SH-SY5Y (cell line): ENCODE data around the gene PAQR7.

Experiments
- GATA2 ChIP-seq: IDR thresholded peaks from 2 replicates; pipeline ENCODE4 v1.6.1; 2011; ENCODE audit warnings: mild to moderate bottlenecking, low read depth, low read length
- GATA3 ChIP-seq: IDR thresholded peaks from 2 replicates; pipeline ENCODE4 v1.6.1; 2011; ENCODE audit warnings: low read depth, mild to moderate bottlenecking, low read length, moderate library complexity

DNA sequence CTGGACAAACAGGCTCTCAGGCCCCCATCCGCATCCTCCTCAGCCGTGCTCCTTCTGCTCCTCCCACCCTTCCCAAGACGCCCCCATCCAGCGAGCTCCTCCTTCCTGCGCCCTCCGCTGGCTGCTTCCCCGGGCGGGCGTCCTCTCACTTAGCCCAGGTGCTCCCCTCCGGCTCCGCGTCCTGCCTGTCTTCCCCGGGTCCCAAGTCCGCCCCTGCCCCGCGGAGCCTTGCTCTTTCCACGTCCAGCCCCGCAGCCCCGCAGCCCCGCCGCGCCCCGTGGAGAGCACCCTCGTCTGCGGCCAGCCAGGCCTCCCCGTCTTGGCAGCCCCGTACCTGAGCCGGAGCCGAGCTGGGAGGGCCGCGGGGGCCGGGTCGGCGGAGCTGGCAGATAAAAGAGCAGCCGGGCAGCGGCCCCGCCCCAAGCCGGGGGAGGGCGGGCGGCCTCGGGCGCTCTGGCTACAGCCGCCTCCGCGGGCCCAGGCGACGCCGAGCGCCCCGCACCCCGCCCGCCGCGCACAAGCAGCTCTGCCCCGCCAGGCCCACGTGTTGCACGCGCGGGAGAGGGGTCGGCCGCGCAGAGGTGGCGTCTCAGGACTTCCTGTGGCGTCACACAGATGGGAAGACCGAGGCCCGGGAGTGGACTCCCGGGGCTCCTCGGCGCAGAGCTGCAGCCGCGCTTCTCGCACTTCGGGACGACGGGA, at the start of gene PAQR7:
- TF ChIP-seq GATA2: 0 out of 2 replicates have a peak, but pooled peaks have one; percentile 7
- TF ChIP-seq GATA3: no peak
